GM21515 (cell line): ENCODE results near the gene KCNQ2.

ENCODE experiments used
- ATAC-seq: cut with Tn5 transposase; IDR thresholded peaks from one replicate; pipeline ENCODE4 v1.9.1; 2021; ENCODE audit not compliant: unreplicated experiment

KCNQ2 gene

GRCh38 chr20:63501818-63502670 is 29.6 kb upstream of the KCNQ2 start:
- ATAC-seq, result no peak

DNA sequence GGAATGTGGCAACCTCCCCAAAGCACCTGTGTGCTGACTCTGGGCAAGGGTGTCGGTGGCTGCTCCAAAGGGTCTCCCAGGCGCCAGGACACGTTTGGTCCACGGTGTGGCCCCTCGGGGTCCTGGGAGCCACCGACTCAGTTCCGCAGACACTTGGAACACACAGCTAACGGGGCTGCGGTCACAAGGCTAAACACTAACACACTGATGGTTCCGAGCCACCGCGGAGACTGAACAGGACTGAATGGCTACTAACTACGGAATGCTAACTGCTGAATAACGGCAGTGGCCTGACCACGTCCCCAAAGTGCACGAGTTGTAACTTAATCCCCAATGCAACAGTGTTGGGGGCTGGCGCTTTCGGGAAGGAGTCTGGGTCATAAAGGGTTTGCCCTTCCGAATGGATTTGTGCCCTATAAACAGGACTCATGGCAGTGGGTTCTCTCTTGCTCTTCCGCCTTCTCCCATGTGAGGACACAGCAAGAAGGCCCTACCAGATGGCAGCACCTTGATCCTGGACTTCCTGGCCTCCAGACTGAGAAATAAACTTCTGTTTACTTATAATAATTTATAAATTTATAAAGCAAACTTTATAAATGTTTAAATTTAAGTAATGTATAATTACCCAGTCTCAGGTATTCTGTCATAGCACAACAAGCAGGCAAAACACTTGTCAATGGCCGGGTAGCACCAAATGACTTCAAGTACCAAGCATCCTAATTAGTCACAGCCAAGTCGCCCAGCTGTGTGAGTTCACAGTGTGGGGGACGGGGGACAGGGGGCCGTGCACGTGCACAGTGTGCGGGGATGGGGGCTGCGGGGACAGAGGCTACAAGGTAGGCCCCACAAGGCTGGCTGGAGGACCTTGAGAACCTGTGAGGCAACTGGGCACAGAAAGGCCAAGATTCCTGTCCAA is 28.7 kb upstream of the KCNQ2 start:
- no peak for ATAC-seq

DNA sequence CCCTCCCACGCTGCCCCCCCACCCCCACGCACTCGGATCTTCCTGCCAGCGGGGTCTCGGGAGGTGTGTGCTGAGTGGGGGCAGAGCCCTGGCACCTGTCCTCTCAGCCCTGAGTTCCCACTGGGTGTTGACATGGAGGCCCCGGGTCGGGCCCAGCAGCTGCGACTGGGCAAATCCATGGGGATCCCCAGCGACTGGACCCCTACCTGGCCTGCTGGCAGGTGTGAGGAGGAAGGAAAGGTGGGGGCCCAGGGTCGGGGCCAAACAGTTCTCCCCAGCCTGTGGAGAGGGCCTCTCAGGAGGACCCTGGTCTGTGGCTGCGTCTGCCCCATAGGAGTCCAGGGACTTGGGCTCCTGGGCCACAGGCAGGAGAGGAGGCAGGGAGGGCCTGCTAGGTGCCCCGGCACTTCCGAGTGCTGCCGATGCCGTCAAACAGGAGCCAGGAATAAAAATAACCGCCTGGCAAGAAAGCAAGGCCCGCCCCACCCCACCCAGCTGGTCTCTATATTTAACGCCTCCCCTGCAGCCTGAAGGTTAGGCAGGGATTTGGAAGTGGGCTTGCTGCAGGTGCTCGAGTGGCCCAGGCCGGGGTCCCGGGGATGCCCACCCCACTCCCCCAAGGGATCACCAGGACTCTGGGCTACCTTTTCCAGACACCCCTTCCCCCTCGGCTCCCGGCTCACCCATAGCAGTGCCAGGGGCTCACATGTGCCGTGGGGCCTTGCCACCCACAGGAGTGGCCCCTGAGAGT is 27.9 kb upstream of the KCNQ2 start:
- no peak for ATAC-seq

DNA sequence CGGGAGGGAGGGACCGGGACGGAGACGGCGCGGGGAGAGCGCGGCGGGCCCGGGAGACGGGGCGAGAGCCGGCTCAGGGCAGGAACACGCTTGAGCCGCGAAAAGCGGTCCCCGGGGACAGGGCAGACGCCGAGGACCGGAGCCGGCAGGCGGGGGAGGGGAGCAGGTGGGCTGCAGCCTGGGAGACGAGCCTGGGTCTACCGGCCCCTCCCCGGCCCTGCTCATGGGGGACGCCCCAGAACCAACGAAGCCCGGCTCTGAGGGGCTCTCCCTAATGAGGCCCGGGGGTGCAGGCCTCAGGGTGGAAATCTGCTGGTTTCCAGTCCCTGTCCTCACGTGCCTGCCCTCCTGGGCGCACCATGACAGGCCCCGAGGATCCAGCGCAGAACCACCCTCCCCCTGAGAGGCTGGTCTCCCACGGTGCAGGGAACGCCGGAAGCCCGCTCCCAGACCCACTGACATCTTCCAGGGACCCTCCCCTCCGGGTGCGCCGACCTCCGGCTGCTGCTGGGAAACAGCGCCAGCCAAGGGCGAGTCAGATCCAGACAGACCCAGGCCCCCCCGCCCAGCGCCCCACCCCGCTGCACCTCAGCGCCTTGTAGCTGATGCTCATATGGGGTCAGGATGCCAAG is 27.0 kb upstream of the KCNQ2 start:
- ATAC-seq, result no peak

GRCh38 chr20:63498960-63499337 is 26.5 kb upstream of the KCNQ2 start, which contains the start of gene EEF1A2:
Gene EEF1A2, minus strand, starts transcription at chr20:63499083. Its CDS starts 1,320 bp downstream, at chr20:63497763.
- ATAC-seq, result no peak

DNA sequence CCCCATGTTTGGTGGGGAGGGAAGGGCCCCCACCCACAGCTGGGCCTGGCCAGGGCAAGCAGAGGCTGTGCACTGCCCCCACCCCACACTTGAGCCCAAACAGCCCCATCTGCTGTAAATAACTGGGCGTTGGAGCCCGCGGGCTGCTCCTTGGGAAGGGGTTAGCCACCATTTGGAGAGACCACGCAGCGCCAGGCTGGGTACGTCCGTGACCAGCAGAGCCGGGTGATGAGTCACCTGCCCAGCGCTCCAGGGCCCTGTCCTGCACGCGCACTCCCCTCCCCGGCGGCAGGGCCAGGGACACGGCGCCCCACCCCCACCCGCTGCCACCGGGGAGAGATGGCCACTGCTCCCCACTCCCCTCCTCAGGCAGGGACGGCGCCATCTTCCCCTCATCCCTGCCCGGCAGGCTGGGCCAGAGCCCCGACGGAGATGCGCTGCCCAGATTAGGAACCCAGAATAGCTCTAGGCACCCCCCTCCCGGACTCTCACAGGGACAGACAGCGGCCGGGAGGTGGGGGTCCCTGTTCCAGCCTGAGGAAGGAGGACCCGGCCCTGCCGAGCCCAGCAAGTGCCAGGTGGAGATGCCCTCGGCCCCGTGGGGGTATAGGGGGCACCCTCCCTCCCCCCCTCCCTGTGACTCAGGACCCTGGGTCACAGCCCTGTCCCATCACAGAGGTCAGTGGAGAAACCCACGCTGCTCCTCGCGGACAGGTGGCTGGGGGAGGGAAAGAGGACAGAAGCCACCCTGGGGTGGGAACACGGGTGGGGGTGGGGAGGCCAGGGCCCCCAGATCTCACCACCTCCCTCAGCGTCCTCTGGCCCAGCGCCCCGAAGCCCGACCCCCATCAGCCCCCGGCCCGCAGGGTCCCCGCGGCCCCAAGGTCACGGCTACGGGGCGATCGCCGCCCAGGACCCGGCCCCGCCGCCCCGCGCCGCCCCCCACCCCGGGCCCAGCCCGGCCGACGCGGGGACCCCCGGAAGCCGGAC is 25.8 kb upstream of the KCNQ2 start:
- no peak for ATAC-seq

GRCh38 chr20:63497138-63497945 is 24.9 kb upstream of the KCNQ2 start:
- no peak for ATAC-seq

DNA sequence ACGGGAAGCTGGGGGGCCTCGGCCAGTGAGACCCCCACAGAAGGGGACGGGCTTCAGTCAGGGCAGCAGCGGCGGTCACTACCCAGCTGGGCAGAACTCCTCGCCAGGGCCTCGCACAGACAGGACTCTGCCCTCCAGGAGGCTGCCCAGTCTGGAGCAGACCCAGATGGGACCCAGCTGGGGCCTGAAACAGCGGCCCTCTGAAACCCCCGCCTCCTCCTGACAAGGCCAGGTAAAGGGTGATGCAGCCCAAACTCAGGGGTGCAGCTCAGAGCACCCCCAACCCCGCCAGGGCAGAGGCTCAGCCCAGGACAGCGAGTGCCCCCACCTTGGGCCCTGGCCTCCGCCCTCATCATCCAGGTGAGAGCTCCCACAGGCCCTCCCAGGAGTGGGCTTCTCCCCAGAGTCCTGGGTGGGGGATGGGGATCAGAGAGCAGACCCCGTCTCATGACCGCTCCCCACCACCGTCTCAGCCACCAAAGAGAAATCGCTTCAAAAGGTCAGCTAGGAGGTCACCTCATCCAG is 24.2 kb upstream of the KCNQ2 start:
- no peak for ATAC-seq

DNA sequence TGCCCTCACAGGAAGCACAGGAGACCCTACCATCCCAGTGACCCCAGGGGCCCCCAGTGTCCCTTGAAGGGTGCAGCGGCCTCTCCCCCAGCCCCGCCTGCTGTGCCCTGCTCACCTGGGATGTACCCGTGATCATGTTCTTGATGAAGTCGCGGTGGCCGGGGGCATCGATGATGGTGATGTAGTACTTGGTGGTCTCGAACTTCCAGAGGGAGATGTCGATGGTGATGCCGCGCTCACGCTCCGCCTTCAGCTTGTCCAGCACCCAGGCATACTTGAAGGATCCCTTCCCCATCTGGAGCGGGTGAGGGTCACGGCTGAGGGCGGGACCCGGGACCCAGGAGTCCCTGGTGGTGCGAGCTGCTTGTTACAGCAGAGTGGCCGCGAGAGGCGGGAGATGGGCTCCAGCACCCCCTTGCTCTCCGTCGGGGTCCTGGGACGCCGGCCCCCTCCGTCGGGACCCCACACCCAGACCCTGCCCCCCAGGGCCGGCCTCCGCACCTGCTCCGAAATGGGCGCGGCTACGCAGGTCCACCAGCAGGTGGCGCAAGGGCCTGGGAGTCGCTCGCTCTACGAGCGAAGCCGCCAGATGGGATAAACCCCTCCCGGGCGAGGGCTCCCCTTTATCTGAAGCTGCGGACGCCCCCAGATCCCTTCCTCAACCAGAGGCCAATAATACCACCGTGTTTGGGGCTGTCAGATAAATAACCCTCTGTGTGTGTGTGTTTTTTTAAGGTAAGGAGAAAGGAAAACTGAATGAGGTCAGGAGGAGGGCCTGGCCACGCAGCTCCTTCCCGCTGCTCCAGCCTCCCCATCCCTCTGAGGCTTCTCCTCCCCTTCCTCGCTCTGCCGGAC is 23.5 kb upstream of the KCNQ2 start:
- no peak for ATAC-seq

GRCh38 chr20:63495167-63495720 is 22.8 kb upstream of the KCNQ2 start:
- no peak for ATAC-seq

GRCh38 chr20:63494420-63495166 is 22.1 kb upstream of the KCNQ2 start:
- no peak for ATAC-seq

DNA sequence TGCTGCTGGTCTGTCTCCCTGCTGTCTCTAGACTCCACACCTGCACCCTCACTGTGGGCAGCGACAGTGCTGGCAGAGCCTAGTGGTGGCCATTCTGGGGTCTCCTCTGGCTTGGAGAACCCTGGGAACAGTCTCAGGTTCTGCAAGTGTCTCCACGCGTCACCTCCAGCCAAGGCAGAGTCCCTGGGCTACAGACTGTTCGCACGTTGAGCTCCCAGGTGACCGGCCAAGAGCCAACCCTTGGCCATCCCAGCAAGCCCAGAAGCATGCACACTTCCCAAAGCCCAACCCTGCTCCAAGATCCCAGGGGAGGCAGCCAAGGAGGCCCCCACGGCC is 21.6 kb upstream of the KCNQ2 start:
- no peak for ATAC-seq

DNA sequence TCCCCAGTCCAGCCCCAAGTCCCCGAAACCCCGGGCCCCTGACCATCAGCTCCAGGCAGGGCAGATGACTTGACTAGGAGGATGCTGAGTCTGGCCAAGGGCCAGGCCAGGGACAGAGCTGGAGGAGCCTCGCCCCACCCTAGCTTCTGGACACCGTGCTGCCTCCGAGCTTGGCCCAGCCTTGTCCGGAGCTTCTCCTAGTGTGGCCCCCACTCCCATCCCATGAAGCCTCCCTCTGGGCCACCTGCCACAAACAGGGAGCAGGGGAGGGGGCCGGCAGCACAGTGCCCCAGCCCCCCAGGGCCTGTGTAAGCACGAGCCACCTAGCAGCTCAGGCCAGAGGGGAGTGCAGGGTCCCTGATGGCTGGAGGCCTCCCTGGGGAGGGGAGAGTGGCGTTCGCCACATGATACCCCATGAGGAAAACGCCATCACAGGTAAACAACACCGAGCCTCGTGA is 21.1 kb upstream of the KCNQ2 start:
- no peak for ATAC-seq

DNA sequence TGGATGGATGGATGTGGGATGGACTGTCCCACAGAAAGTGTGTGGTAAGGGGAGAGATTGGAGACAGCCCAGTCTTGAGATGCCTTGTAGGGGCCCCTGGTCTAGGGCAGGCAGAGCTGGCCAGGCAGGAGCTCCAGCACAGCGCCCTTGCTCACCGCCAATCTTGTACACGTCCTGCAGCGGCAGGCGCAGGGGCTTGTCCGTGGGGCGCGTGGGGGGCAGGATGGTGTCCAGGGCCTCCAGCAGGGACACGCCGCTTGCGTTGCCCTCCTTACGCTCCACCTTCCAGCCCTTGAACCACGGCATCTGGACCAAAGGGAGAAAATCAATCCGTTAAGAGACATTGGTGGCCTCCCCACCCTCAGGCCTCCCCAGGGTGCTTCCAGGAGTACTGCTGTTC is 20.5 kb upstream of the KCNQ2 start:
- ATAC-seq, result no peak

DNA sequence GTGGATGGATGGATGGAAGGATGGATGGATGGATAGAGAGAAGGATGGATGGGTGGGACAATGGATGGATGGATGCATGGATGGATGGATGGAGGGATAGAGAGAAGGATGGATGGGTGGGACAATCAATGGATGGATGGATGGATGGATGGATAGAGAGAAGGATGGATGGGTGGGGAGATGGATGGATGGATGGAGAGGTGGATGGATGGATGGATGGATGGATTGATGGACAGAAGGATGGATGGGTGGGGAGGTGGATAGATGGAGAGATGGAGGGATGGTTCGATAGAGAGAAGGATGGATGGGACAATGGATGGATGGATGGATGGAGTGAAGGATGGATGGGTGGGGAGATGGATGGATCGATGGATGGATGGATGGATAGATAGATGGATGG is 20.1 kb upstream of the KCNQ2 start:
- no peak for ATAC-seq

DNA sequence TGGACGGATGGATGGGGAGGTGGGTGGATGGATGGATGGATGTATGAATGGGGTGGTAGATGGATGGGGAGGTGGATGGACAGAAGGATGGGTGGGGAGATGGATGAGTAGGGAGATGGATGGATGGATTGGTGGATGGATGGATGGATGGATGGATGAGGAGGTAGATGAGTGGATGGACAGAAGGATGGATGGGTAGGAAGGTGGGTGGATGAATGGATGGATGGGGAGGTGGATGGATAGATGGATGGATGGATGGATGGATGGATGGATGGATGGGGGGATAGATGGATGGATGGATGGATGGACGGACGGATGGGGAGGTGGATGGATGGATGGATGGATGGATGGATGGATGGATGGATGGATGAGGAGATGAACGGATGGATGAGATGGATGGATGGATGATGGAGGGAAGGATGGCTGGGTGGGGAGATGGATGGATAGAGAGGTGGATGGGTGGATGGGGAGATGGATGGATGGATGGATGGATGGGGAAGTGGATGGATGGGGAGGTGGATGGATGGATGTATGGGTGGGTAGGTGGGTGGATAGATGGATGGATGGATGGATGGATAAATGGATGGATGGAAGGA is 19.3 kb upstream of the KCNQ2 start:
- ATAC-seq, result no peak
